Breast epithelium (tissue), 3 donors: ENCODE measurements around the gene HSPA1A.

Experiments
- CTCF ChIP-seq, 3 donors: fragments of 450-650 bp; IDR thresholded peaks; one replicate each; pipeline ENCODE4 v1.5.1; 2016 to 2017; ENCODE audit warnings: antibody characterized with exemption in 3 of 3, mild to moderate bottlenecking in 3 of 3, moderate library complexity in 3 of 3
- POLR2A ChIP-seq: fragments of 450-650 bp; IDR thresholded peaks from one replicate; pipeline ENCODE4 v1.6.1; 2016; ENCODE audit warnings: antibody characterized with exemption, mild to moderate bottlenecking, moderate library complexity
- POLR2AphosphoS5 ChIP-seq, 3 donors: sonication (generic); formaldehyde crosslinking; IDR thresholded peaks; one replicate each; pipeline ENCODE4 v1.6.1; 2017; ENCODE audit warnings: antibody characterized with exemption in 3 of 3

- no peak for TF ChIP-seq CTCF (IDR thresholded peaks at IDR 0.05)
- TF ChIP-seq POLR2A: no peak
- TF ChIP-seq POLR2AphosphoS5 (IDR thresholded peaks at IDR 0.05): no peak
Observed at GRCh38 chr6:31842053-31842452, 26.7 kb downstream of the HSPA1A start.
